HepG2 (cell line): Measurements from ENCODE around the gene USP15. TPM values are rescaled to one million over a fixed set of nuclear protein-coding genes. Genes with fewer than 3 reads are reported as not detected.

Experiments
- ATAC-seq: fragments of 200-7000 bp; cut with Tn5 transposase; 3 replicates; pipeline ENCODE4 v1.9.1; 2020; ENCODE audit warnings: mild to moderate bottlenecking, moderate library complexity
- BruUV-seq: library from RNA; stranded (reverse); fragments of 400-500 nt; replicated peaks from 2 replicates; lab custom pipeline; 2021; lab: Mats Ljungman, UMichigan
- CTCF ChIA-PET: fragments of 300-600 bp; formaldehyde crosslinking; extraction: SDS; loops from one replicate; lab custom pipeline; 2021; ENCODE audit warnings: low total read pairs, inconsistent platforms, low intra/inter-chr PET ratio; lab: Yijun Ruan, JAX
- POLR2A ChIA-PET: fragments of 350-600 bp; sonication (Branson Sonifier 250); formaldehyde crosslinking; loops from one replicate; lab custom pipeline; 2020; ENCODE audit warnings: antibody characterized with exemption, inconsistent platforms; lab: Yijun Ruan, JAX
- DNase-seq: peaks from one replicate; pipeline ENCODE4 v3.0.0-alpha.2; 2015; ENCODE audit warnings: low spot score
- FAIRE-seq: peaks from 3 replicates; lab custom pipeline; 2011; peaks lifted over from hg19 to GRCh38; lab: Jason Lieb, UNC
- H2AFZ ChIP-seq: one replicate; pipeline ENCODE4 v1.6.1; 2011; ENCODE audit warnings: low read length, inconsistent platforms
- H3K27ac ChIP-seq: fragments of 300-600 bp; 3 replicates; pipeline ENCODE4 v1.8.0; 2011; ENCODE audit warnings: mixed run types, mild to moderate bottlenecking, mixed read lengths, low read length, inconsistent platforms; ENCODE audit not compliant: insufficient read depth; ENCODE audit errors: extremely low read length
- H3K27me3 ChIP-seq, 2 experiments: fragments of 200-600 bp in 1 of 2; 2 replicates in 1 of 2; 3 replicates in 1 of 2; pipeline versions ENCODE4 v1.6.0 to v1.8.0; 2011; ENCODE audit warnings: low read length in 2 of 2, mild to moderate bottlenecking in 2 of 2, moderate library complexity in 2 of 2, inconsistent platforms in 1 of 2; ENCODE audit not compliant: insufficient read depth in 2 of 2, control insufficient read depth in 1 of 2
- H3K36me3 ChIP-seq, 2 experiments: fragments of 200-600 bp in 1 of 2; replicated peaks in 1 of 2; 2 replicates in 1 of 2; 3 replicates in 1 of 2; pipeline versions ENCODE4 v1.5.1 to v1.8.0; 2011; ENCODE audit warnings: low read length in 2 of 2, inconsistent platforms in 1 of 2; ENCODE audit not compliant: insufficient read depth in 2 of 2, control insufficient read depth in 1 of 2
- H3K4me1 ChIP-seq: 2 replicates; pipeline ENCODE4 v1.5.1; 2012; ENCODE audit warnings: low read length, inconsistent platforms; ENCODE audit not compliant: insufficient read depth
- H3K4me2 ChIP-seq: 2 replicates; pipeline ENCODE4 v1.6.0; 2011; ENCODE audit warnings: low read depth, low read length, inconsistent platforms
- H3K4me3 ChIP-seq, 3 experiments: fragments of 200-600 bp in 1 of 3; sonication (generic), shearing (Covaris generic) in 1 of 3; replicated peaks in 1 of 3; 2 replicates each; pipeline ENCODE4 v1.5.1; 2011 to 2016; ENCODE audit warnings: low read length in 3 of 3, inconsistent platforms in 2 of 3, low read depth in 2 of 3, mild to moderate bottlenecking in 2 of 3, control low read depth in 1 of 3, mixed read lengths in 1 of 3; ENCODE audit not compliant: insufficient read depth in 1 of 3
- H3K79me2 ChIP-seq: one replicate; pipeline ENCODE4 v1.6.1; 2011; ENCODE audit warnings: low read length, inconsistent platforms; ENCODE audit not compliant: insufficient read depth
- H3K9ac ChIP-seq: 2 replicates; pipeline ENCODE4 v1.6.0; 2011; ENCODE audit warnings: mild to moderate bottlenecking, low read depth, low read length, inconsistent platforms; ENCODE audit not compliant: insufficient read depth
- H3K9me3 ChIP-seq: 2 replicates; pipeline ENCODE4 v1.5.1; 2012; ENCODE audit warnings: mild to moderate bottlenecking, low read length
- H4K20me1 ChIP-seq: 2 replicates; pipeline ENCODE4 v1.6.0; 2011; ENCODE audit warnings: inconsistent platforms, mild to moderate bottlenecking, low read length, moderate library complexity; ENCODE audit not compliant: insufficient read depth
- KDM1A ChIP-seq: IDR thresholded peaks from 2 replicates; pipeline ENCODE4 v1.6.1; 2016; ENCODE audit warnings: missing compliant biosample characterization
- NR1H2 ChIP-seq: sonication (generic); formaldehyde crosslinking; IDR thresholded peaks from 2 replicates; pipeline ENCODE4 v1.8.1; 2022; ENCODE audit warnings: low read depth, missing genetic modification reagents, borderline replicate concordance
- PLSCR1 ChIP-seq: sonication (generic); formaldehyde crosslinking; IDR thresholded peaks from 2 replicates; pipeline ENCODE4 v1.5.0; 2020; ENCODE audit warnings: missing genetic modification reagents, mild to moderate bottlenecking, borderline replicate concordance
- SMARCC2 ChIP-seq: fragments of 450-650 bp; IDR thresholded peaks from 2 replicates; pipeline ENCODE4 v1.6.1; 2017; ENCODE audit warnings: antibody characterized with exemption, mild to moderate bottlenecking
- SP2 ChIP-seq: sonication (generic); formaldehyde crosslinking; IDR thresholded peaks from 2 replicates; pipeline ENCODE4 v1.5.1; 2020; ENCODE audit warnings: mild to moderate bottlenecking, missing genetic modification reagents
- TFAP4 ChIP-seq: sonication (generic); IDR thresholded peaks from 2 replicates; pipeline ENCODE4 v1.6.1; 2016; ENCODE audit warnings: low read depth, borderline replicate concordance
- ZBED4 ChIP-seq: sonication (generic); formaldehyde crosslinking; IDR thresholded peaks from 2 replicates; pipeline ENCODE4 v1.4.0; 2020; ENCODE audit warnings: missing genetic modification reagents, borderline replicate concordance
- ZBTB10 ChIP-seq: sonication (generic); formaldehyde crosslinking; IDR thresholded peaks from 2 replicates; pipeline ENCODE4 v1.4.0; 2020; ENCODE audit warnings: missing genetic modification reagents, borderline replicate concordance
- ZFP82 ChIP-seq: sonication (generic); formaldehyde crosslinking; IDR thresholded peaks from 2 replicates; pipeline ENCODE4 v1.5.1; 2020; ENCODE audit warnings: mild to moderate bottlenecking, missing genetic modification reagents, borderline replicate concordance
- ZNF414 ChIP-seq: sonication (generic); formaldehyde crosslinking; IDR thresholded peaks from 2 replicates; pipeline ENCODE4 v1.5.0; 2020; ENCODE audit warnings: missing genetic modification reagents
- ZNF501 ChIP-seq: sonication (generic); formaldehyde crosslinking; IDR thresholded peaks from 2 replicates; pipeline ENCODE4 v1.5.1; 2020; ENCODE audit warnings: mild to moderate bottlenecking, moderate library complexity, missing genetic modification reagents
- WGBS: methylation state at CpG from one replicate; pipeline ENCODE4 v1.1.6; 2017; ENCODE audit warnings: low lambda C conversion rate; 5-methylcytosine and 5-hydroxymethylcytosine counted together
- in situ Hi-C: cut with HindIII; loops from 2 replicates; pipeline ENCODE4 v1.10.0; 2017; ENCODE audit warnings: low pct_unique_long_range_greater_than_20kb; ENCODE audit not compliant: extremely low pct_ligation_motif_present
- intact Hi-C: fragments of 100-400 bp; cut with micrococcal nuclease; formaldehyde crosslinking; loops from one replicate; pipeline ENCODE4 v1.10.0; 2022; ENCODE audit not compliant: unreplicated experiment
- polyA plus RNA-seq, 8 experiments: library from polyadenylated mRNA; depleted of rRNA in 3 of 8; stranded (reverse) in 7 of 8; unstranded in 1 of 8; fragments of >200 nt; fragmentation: Illumina TruSeq in 4 of 8; extraction: Trizol in 4 of 8; gene quantifications; 2 replicates each; pipeline versions ENCODE4 v1.2.1 to v1.2.3, GENCODE V29; 2011 to 2016; ENCODE audit warnings: low read depth in 4 of 8, missing spikeins in 1 of 8, mixed read lengths in 1 of 8; ENCODE audit not compliant: insufficient read depth in 1 of 8
- total RNA-seq, 5 experiments: library from RNA; depleted of rRNA; stranded (reverse); fragments of >200 nt; fragmentation: Illumina TruSeq; extraction: Trizol; gene quantifications; 2 replicates each; pipeline ENCODE4 v1.2.3, GENCODE V29; 2016; ENCODE audit warnings: low read depth in 1 of 5
- TF ChIP-seq, protein P1 (sequence below): sonication (generic); formaldehyde crosslinking; IDR thresholded peaks from 2 replicates; pipeline ENCODE4 v1.8.0; 2022; ENCODE audit warnings: mild to moderate bottlenecking, missing genetic modification reagents; ENCODE audit not compliant: insufficient replicate concordance

USP15 gene
- total and polyA plus RNA-seq, 2 of the 13 experiments (the other 11 are each of a cell fraction or from before 2014, with no cell fraction given), result 17.3 to 51.7 TPM

DNA sequence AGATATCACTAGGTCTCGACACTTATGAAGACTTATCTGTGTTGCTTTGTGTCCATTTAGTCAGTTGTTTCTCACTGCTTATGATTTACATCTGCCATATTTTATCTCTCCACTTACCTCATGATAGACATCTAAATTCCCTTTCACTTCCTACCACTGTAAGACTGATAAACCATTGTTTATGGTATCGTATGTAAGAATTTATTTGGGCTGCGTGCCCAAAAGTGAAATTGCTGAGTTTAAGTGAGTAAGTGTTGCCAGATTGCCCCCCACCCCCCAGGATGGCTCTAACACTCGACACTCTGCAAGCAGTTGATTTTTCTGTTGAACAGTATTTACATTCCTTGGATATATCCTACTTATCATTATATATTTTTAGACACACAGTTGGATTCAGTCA lies 136.5 kb downstream of the USP15 start (continued):
- no peak for TF ChIP-seq ZBTB10 (CRISPR knock-in tag)

DNA sequence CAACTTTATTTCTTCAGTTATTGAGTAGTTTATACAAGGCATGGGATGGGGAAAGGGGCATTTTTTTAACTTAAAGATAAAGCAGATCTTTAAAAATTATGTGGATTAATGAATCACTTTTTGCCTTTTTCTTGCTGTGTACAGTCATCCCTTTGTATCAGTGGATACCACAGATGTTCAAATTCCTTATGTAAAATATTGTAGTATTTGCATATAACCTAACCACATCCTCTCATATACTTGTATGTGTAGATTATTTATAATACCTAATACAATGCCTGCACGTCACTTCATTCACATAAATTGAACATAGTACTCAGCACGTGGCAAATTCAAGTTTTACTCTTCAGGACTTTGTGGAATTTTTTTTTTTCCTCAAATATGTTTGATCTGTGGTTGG lies 139.9 kb downstream of the USP15 start:
- 94% methylated on average over 2 of the region's 2 CpGs for WGBS
- no TSS peak for BruUV-seq
- H3K4me2 ChIP-seq, result no peak overlapping the region
- peaks cover 3 to 24% of the 10 kb centered on the region in 2 experiments; a peak in 4 of 5 replicates for H3K36me3 ChIP-seq
- H3K79me2 ChIP-seq, result no peaks in the 10 kb centered on the region
- in situ Hi-C loops (no loop called here), intact Hi-C loops (no loop called here)
- no peaks in the 10 kb centered on the region for H4K20me1 ChIP-seq
- H2AFZ ChIP-seq, result no peak overlapping the region
- no peaks in the 10 kb centered on the region for H3K4me1 ChIP-seq
- FAIRE-seq, result no peak
- ChIA-PET CTCF (no interaction called here), POLR2A (no interaction called here)
- DNase-seq, result no peak
- H3K9ac ChIP-seq, result no peak overlapping the region
- H3K27me3 ChIP-seq, result no peaks in the 10 kb centered on the region
- no peaks in the 10 kb centered on the region for H3K9me3 ChIP-seq
- H3K27ac ChIP-seq, result no peak overlapping the region
- no peak overlapping the region for H3K4me3 ChIP-seq
- no peak for ATAC-seq
- TF ChIP-seq SMARCC2, result no peak
- TF ChIP-seq SP2, result no peak
- TF ChIP-seq NR1H2 (CRISPR knock-in tag), result no peak
- TF ChIP-seq ZBED4 (CRISPR knock-in tag), result no peak
- no peak for TF ChIP-seq ZNF414 (CRISPR knock-in tag)
- no peak for TF ChIP-seq TFAP4
- TF ChIP-seq, protein P1, sequence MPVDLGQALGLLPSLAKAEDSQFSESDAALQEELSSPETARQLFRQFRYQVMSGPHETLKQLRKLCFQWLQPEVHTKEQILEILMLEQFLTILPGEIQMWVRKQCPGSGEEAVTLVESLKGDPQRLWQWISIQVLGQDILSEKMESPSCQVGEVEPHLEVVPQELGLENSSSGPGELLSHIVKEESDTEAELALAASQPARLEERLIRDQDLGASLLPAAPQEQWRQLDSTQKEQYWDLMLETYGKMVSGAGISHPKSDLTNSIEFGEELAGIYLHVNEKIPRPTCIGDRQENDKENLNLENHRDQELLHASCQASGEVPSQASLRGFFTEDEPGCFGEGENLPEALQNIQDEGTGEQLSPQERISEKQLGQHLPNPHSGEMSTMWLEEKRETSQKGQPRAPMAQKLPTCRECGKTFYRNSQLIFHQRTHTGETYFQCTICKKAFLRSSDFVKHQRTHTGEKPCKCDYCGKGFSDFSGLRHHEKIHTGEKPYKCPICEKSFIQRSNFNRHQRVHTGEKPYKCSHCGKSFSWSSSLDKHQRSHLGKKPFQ, result no peak
- TF ChIP-seq ZFP82 (CRISPR knock-in tag), result no peak
- no peak for TF ChIP-seq PLSCR1 (CRISPR knock-in tag)
- no peak for TF ChIP-seq ZNF501 (CRISPR knock-in tag)
- no peak for TF ChIP-seq KDM1A (CRISPR knock-in tag)
